GM18868 (cell line): ENCODE measurements around the gene ZMIZ2.
"Not testable (repeated sequence)": the region's sequence is repeated elsewhere in the genome, so short reads cannot be mapped to it uniquely, and the experiment has no call there.

Experiments
- ATAC-seq: cut with Tn5 transposase; IDR thresholded peaks from one replicate; pipeline ENCODE4 v1.9.1; 2021; ENCODE audit warnings: mild to moderate bottlenecking, moderate library complexity; ENCODE audit not compliant: unreplicated experiment

The ZMIZ2 gene

DNA sequence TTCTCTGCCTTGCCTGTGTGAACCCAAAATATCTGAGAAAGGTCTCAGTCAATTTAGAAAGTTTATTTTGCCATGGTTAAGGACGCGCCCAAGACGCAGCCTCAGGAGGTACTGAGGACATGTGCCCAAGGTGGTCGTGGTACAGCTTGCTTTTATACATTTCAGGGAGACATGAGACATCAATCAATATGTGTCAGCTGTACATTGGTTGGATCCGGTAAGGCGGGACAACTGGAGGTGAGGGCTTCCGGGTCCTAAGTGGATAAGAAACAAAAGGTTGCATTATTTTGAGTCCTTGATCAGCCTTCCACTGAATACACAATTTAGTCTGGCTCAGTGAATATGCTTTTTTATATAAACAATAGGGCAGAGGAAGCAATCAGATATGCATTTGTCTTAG is 22.4 kb upstream of the ZMIZ2 start:
- ATAC-seq = not testable (repeated sequence)

- ATAC-seq = no peak
Observed at GRCh38 chr7:44727158-44727936, 21.3 kb upstream of the ZMIZ2 start.

DNA sequence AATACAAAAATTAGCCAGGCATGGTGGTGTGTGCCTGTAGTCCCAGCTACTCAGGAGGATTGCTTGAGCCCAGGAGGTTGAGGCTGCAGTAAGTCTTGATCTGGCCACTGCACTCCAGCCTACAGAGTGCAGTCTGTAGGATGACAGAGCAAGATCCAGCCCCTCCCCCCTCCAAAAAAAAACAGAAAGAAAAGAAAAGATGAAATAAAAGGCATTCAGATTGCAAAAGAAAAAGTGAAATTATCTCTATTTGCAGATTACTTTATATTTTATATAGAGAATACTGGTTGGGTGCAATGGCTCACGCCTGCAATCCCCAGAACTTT is 20.7 kb upstream of the ZMIZ2 start:
- ATAC-seq = no peak

- ATAC-seq = no peak
Observed at GRCh38 chr7:44729949-44730590, 18.6 kb upstream of the ZMIZ2 start.

- ATAC-seq = not testable (repeated sequence)
Observed at GRCh38 chr7:44732971-44733370, 15.7 kb upstream of the ZMIZ2 start.

DNA sequence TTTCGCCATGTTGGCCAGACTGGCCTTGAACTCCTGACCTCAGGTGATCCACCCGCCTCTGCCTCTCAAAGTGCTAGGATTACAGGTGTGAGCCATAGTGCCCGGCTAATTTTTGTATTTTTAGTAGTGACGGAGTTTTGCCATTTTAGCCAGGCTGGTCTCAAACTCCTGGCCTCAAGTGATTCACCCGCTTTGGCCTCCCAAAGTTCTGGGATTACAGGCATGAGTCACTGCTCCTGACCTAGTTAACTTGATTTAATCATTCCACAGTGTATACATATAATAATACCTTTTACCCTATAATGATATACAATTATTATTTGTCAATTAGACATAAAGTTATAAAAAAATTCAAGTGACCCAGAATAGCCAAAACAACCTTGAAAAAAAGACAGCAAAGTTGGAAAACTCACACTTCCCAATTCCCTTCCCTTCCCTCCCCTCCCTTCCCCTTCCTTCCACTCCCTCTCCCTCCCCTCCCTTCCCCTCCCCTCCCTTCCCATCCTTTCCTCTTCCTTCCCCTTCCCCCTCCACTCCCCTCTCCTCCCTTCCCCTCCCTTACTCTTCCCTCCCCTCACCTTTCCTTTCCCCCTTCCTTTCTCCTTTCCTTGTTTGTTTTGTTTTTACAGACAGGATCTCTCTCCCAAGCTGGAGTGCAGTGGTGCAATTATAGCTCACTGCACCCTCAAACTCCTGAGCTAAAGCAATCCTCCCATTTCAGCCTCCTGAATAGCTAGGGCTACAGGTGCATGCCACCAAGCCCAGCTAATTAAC is 14.8 kb upstream of the ZMIZ2 start:
- ATAC-seq = no peak

DNA sequence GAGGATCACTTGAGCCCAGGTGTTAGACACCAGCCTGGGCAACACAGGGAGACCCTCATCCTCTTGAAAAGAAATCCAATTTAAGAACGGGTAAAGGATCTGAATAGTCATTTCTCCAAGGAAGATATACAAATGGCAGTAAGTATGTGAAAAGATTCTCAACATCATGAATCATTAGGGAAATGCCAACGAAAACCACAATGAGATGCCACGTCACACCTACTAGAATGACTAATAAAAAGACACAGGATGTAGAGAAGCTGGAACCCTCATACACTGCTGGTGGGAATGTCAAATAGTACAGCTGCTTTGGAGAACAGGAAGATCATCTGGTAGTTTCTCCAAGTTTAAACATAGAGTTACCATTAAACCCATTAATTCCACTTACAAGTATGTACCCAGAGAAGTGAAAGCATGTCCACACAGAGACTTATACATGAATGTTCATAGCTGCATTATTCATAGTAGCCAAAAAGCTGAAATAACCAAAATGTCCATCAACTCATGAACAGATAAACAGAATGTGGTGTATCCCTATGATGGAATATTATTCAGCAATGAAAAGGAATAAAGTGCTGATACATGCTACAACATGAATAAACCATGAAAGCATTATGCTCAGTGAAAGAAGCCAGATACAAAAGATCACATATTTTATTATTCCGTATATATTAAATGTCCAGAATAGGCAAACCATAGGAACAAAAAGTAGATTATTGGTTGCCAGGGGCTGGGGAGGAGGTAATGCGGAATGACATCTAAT is 13.1 kb upstream of the ZMIZ2 start:
- ATAC-seq = peak; percentile 75

- no peak for ATAC-seq
Observed at GRCh38 chr7:44736896-44737295, 11.8 kb upstream of the ZMIZ2 start.

DNA sequence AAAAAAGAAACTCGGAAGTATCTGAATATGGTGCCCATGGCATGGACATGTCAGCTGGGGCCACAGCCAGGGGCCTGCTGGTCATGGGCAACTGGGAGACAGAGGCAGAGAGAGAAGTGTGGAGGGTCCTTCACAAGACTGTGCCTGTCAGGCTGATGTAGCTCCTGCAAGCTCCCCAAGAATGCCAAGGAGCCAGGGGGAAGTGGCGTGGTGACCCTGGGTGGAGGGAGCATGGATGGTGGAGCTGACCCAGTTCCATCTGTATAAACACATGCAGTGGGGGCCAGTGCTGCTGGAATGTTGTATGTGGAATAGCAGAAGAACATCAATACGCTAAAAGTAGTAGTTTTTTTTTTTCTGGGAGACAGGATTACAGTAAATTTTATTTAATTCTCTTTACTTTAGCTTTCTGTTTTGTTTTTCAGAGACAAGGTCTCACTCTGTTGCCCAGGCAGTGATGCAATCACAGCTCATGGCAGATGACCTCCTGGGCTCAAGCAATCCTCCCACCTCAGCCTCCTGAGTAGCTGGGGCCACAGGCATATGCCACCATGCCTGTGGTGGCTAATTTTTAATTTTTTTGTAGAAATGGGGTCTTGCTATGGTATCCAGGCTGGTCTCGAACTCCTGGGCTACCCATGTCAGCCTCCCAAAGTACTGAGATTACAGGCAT is 10.5 kb upstream of the ZMIZ2 start:
- ATAC-seq = no peak

- ATAC-seq = no peak
Observed at GRCh38 chr7:44738876-44739665, 9.6 kb upstream of the ZMIZ2 start.

DNA sequence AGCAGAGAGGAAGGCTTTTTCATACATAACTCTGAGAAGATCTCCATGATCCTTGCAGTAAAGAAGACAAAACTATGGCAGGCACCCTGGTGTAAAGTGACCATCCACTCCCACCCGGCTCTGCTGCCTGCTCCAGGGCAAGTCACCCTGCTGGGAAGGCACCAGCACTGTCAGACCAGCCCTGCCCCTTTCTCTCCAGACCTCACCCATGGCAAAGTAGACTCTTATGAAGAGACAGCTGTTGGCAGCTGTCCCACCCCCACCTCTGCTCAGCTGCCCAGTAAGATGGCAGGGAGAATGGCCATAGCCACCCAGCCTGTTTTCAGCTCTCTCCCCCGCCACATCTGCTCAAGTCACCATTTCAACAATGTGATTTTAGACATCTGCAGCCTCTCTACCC is 8.6 kb upstream of the ZMIZ2 start:
- no peak for ATAC-seq

DNA sequence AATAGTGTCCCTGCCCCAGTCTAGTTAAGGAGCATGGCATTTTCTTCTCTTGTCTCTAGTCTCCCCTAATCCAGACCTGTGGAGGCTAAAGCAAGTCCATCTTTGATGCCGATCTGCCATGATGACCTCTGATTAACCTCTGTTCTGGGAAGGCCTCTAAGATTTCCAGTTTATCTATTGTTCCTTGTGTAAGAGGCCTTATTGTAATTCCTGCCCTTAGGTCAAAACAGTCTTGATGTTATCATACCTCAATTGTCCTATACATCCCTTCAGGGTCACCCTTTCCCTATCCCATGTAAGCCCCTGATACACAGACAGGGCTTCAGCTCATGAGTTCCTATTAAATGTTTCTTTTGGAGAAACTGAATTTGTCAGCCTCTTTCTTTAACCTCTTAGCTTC is 4.9 kb upstream of the ZMIZ2 start:
- no peak for ATAC-seq

GRCh38 chr7:44748948-44749731 is 493 bp downstream of the ZMIZ2 start:
- no peak for ATAC-seq

GRCh38 chr7:44749992-44750391 is 1.3 kb downstream of the ZMIZ2 start:
- no peak for ATAC-seq

DNA sequence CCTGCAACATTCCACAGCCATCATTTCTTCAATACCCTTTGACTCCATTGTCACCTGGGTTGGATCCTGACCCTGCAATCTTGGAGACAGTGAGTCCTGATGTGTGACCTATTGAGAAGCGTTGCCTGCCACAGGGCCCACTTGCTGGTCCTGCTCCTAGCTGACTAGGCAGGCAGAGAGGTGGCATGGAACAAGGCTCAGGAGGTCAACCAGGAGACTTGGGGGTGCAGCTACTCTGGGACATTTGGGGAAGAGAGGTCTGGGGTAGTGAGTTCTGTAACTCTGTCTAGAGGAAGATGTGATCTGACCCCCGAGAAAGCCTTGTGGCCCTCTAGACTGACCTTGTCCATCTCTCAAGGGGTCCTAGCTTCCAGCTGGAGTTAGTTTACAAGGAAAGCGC is 1.8 kb downstream of the ZMIZ2 start:
- ATAC-seq = no peak

DNA sequence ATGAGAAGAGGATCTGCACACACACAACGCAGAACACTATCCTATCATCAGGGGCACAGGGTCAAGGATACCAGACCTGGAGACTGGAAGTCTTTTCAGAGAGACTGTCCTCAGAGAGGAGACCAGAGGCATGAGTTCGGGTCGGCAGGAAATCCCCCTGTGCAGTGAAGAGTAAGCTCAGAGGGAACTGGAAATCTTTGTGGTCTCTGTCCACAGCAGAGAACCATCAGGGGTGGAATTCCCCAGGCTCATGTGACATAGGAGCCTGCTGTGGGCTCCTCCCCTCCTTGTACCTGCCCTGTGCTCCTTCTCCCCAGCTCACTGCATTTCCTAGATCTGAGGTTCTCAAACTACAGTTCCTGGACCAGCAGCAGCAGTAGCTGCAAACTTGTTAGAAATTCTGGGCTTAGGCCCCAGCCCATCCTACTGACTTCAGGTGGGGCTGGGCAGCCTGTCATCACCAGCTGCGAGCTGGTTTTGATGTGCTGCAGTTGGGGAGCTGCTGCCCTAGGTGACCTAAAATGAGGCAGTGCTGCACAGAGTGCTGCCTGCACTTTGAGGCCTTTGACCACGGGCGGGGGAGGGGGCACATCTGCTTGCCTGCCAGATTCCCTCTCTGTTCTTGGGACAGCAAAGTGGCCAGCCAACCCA is 2.4 kb downstream of the ZMIZ2 start:
- ATAC-seq = peak; percentile 74

DNA sequence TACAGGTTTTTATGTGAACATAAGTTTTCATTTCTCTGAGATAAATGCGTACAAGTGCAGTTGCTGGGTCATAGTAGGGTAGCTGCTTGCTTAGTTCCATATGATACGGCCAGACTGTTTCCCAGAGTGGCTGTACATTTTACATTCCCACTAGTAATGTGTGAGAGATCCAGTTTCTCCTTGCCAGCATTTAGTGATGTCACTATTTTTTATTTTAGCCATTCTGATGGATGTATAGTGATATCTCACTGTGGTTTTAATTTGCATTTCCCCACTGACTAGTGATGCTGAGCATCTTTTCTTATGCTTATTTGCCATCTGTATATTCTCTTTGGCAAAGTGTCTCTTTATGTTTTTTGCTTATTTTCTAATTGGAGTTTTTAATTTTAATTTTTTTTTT is 4.2 kb downstream of the ZMIZ2 start:
- ATAC-seq = no peak

- ATAC-seq = no peak
Observed at GRCh38 chr7:44754802-44755697, 6.4 kb downstream of the ZMIZ2 start.
